ENCODE results near the gene CD247. TPM values are rescaled to one million over a fixed set of nuclear protein-coding genes. Genes with fewer than 3 reads are reported as not detected.

CD247 gene
- total and polyA plus RNA-seq, 9 of the 15 experiments (the other 6 are each of a cell fraction or from before 2014, with no cell fraction given), result 0.08 to 0.42 (median 0.28) TPM; not detected in 5

- peak in 1 of 2 experiments; percentile 20; a peak in 2 of 4 replicates for TF ChIP-seq TBL1XR1 (IDR thresholded peaks at IDR 0.05; ENCODE audit: low read length in 2 of 2)
- TF ChIP-seq ZNF324 (CRISPR knock-in tag; IDR thresholded peaks at IDR 0.05), result no peak
- TF ChIP-seq MBD2 (IDR thresholded peaks at IDR 0.05; ENCODE audit: borderline replicate concordance, low read depth), result 0 out of 2 replicates have a peak, but pooled peaks have one; percentile 27
- peak; percentile 35 for TF ChIP-seq MEIS2 (IDR thresholded peaks at IDR 0.05; ENCODE audit: partially characterized antibody)
- no peak for TF ChIP-seq ZNF695 (CRISPR knock-in tag; IDR thresholded peaks at IDR 0.05)
- TF ChIP-seq ZBTB7A (IDR thresholded peaks at IDR 0.05; ENCODE audit: borderline replicate concordance, control insufficient read depth, low read depth, low read length), result no peak; the same call in none of the 2 replicates
- no peak for TF ChIP-seq ZNF696 (CRISPR knock-in tag; conservative IDR thresholded peaks at IDR 0.05)
- no peak for TF ChIP-seq PCBP1 (IDR thresholded peaks at IDR 0.05; ENCODE audit: low read depth, low read length, poor library complexity, severe bottlenecking)
- peak; percentile 97 for TF ChIP-seq SAFB (IDR thresholded peaks at IDR 0.05; ENCODE audit: borderline replicate concordance, low read depth, low read length)
- TF ChIP-seq, protein P1, sequence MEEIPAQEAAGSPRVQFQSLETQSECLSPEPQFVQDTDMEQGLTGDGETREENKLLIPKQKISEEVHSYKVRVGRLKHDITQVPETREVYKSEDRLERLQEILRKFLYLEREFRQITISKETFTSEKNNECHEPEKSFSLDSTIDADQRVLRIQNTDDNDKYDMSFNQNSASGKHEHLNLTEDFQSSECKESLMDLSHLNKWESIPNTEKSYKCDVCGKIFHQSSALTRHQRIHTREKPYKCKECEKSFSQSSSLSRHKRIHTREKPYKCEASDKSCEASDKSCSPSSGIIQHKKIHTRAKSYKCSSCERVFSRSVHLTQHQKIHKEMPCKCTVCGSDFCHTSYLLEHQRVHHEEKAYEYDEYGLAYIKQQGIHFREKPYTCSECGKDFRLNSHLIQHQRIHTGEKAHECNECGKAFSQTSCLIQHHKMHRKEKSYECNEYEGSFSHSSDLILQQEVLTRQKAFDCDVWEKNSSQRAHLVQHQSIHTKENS (CRISPR knock-in tag; IDR thresholded peaks at IDR 0.05), result no peak
- TF ChIP-seq ZBTB11 (CRISPR knock-in tag; IDR thresholded peaks at IDR 0.05), result peak in 1 of 3 experiments; percentile 67; a peak in 3 of 6 replicates
- no peak for TF ChIP-seq KLF6 (CRISPR knock-in tag; IDR thresholded peaks at IDR 0.05; ENCODE audit: borderline replicate concordance)
- TF ChIP-seq, protein P2, sequence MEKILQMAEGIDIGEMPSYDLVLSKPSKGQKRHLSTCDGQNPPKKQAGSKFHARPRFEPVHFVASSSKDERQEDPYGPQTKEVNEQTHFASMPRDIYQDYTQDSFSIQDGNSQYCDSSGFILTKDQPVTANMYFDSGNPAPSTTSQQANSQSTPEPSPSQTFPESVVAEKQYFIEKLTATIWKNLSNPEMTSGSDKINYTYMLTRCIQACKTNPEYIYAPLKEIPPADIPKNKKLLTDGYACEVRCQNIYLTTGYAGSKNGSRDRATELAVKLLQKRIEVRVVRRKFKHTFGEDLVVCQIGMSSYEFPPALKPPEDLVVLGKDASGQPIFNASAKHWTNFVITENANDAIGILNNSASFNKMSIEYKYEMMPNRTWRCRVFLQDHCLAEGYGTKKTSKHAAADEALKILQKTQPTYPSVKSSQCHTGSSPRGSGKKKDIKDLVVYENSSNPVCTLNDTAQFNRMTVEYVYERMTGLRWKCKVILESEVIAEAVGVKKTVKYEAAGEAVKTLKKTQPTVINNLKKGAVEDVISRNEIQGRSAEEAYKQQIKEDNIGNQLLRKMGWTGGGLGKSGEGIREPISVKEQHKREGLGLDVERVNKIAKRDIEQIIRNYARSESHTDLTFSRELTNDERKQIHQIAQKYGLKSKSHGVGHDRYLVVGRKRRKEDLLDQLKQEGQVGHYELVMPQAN (IDR thresholded peaks at IDR 0.05; ENCODE audit: borderline replicate concordance), result no peak
- no peak for TF ChIP-seq FOXO4 (CRISPR knock-in tag; IDR thresholded peaks at IDR 0.05)
- TF ChIP-seq ATF1 (CRISPR knock-in tag; IDR thresholded peaks at IDR 0.05), result no peak
- TF ChIP-seq ATF1 (tag; IDR thresholded peaks at IDR 0.05), result peak; percentile 88
- TF ChIP-seq SP1 (CRISPR knock-in tag; IDR thresholded peaks at IDR 0.05), result peak; percentile 86
- TF ChIP-seq MAFF (IDR thresholded peaks at IDR 0.05; ENCODE audit: low read length), result no peak
Measured at GRCh38 chr1:167553136-167554027, 35.1 kb upstream of the CD247 start, which contains the start of gene CREG1 (continued).
